ENCODE measurements around the gene MTO1. TPM values are rescaled to one million over a fixed set of nuclear protein-coding genes. Genes with fewer than 3 reads are reported as not detected.

The MTO1 gene
- total RNA-seq, 2 experiments from 2014 or later, result 63.8 to 72.5 TPM

DNA sequence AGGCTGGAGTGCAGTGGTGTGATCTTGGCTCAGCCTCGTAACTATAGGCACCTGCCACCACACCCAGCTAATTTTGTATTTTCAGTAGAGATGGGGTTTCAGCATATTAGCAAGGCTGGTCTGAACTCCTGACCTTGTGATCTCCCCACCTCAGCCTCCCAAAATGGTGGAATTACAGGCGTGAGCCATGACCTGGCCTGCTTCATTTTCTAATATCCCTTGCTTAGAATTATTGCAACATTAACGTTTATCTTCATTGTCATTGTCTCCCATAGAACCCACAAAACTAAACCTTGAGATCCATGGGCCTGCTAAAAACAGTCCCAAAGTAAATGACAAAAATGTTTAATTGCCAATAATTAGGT is 53.2 kb downstream of the MTO1 start:
- H3K4me1 ChIP-seq (ENCODE audit: insufficient read depth, low read length, poor library complexity, severe bottlenecking), result peaks cover 35% of the 10 kb centered on the region
- H3K4me3 ChIP-seq (ENCODE audit: low read depth, low read length, poor library complexity, severe bottlenecking), result no peak overlapping the region
- H3K36me3 ChIP-seq (ENCODE audit: insufficient read depth, low read length), result peaks cover 69% of the 10 kb centered on the region
- H4K20me1 ChIP-seq (ENCODE audit: insufficient read depth, low read length), result peaks cover 23% of the 10 kb centered on the region
- H3K9me3 ChIP-seq (ENCODE audit: low read length), result no peaks in the 10 kb centered on the region
- H3K79me2 ChIP-seq (ENCODE audit: insufficient read depth, low read depth, low read length), result peaks cover 21% of the 10 kb centered on the region; the same call in 1 of the 2 replicates
- CTCF ChIA-PET (ENCODE audit: unreplicated experiment), result no interaction called here
- POLR2A ChIA-PET, result interaction anchor here (0.7 to 1.6 kb wide), 3 partner anchors 14 to 86 kb away, joined by 3 to 5 read pairs (median 4); no protein-coding TSS in a partner anchor
- no peaks in the 10 kb centered on the region for H3K9me2 ChIP-seq (ENCODE audit: insufficient read depth, low read length)
- H3K4me2 ChIP-seq (ENCODE audit: low read length), result peak overlapping the region; percentile 77
- peak overlapping the region; percentile 64 for H3K27ac ChIP-seq (ENCODE audit: low read depth, low read length, poor library complexity, severe bottlenecking)
- intact Hi-C loops (cut with micrococcal nuclease; ENCODE audit: unreplicated experiment), result loop anchor here (2.0 kb wide), 1 partner anchor 96 kb away; no protein-coding TSS in a partner anchor
- DNase-seq (ENCODE audit: low spot score), result no peak
- no TSS peak for BruUV-seq (replicated peaks)
- TF ChIP-seq EZH2phosphoT487 (IDR thresholded peaks at IDR 0.05; ENCODE audit: borderline replicate concordance, low read depth, low read length), result no peak
- TF ChIP-seq, protein P1, sequence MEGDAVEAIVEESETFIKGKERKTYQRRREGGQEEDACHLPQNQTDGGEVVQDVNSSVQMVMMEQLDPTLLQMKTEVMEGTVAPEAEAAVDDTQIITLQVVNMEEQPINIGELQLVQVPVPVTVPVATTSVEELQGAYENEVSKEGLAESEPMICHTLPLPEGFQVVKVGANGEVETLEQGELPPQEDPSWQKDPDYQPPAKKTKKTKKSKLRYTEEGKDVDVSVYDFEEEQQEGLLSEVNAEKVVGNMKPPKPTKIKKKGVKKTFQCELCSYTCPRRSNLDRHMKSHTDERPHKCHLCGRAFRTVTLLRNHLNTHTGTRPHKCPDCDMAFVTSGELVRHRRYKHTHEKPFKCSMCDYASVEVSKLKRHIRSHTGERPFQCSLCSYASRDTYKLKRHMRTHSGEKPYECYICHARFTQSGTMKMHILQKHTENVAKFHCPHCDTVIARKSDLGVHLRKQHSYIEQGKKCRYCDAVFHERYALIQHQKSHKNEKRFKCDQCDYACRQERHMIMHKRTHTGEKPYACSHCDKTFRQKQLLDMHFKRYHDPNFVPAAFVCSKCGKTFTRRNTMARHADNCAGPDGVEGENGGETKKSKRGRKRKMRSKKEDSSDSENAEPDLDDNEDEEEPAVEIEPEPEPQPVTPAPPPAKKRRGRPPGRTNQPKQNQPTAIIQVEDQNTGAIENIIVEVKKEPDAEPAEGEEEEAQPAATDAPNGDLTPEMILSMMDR (conservative IDR thresholded peaks at IDR 0.05; ENCODE audit: low read length), result no peak
- no peak overlapping the region for H2AFZ ChIP-seq (ENCODE audit: low read length)

DNA sequence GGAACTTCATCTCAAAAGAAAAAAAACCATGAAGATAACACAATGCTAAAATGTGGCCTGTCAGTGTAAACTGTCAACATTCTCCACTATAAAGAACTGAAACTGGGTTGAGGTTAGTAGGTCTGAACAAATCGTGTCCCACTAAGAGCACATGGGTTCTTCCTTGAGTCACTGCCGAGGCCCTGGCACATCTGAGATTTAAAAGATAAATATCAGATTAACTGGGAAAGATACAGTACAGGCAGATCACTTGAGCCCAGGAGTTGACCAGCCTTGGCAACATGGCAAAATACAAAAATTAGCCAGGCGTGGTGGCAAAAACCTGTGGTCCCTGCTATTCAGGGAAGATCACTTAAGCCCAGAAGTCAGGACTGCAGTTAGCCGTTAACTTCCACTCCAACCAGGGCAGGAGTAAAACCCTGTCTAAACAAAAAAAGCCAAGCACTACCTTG is 53.7 kb downstream of the MTO1 start:
- peak overlapping the region; percentile 77 for H3K4me2 ChIP-seq (ENCODE audit: low read length)
- TF ChIP-seq, protein P1 (conservative IDR thresholded peaks at IDR 0.05; ENCODE audit: low read length), result no peak
- TF ChIP-seq EZH2phosphoT487 (IDR thresholded peaks at IDR 0.05; ENCODE audit: borderline replicate concordance, low read depth, low read length), result no peak
- CTCF ChIA-PET (ENCODE audit: unreplicated experiment), result no interaction called here

More for the DNA sequence above, 53.7 kb downstream of the MTO1 start:
- H3K27ac ChIP-seq (ENCODE audit: low read depth, low read length, poor library complexity, severe bottlenecking), result peak overlapping the region; percentile 64
- POLR2A ChIA-PET, result interaction anchor here (0.6 to 1.6 kb wide), 3 partner anchors 14 to 147 kb away, joined by 4 to 5 read pairs (median 5); no protein-coding TSS in a partner anchor
- H3K9me2 ChIP-seq (ENCODE audit: insufficient read depth, low read length), result no peaks in the 10 kb centered on the region
- H3K36me3 ChIP-seq (ENCODE audit: insufficient read depth, low read length), result peaks cover 74% of the 10 kb centered on the region
- H3K79me2 ChIP-seq (ENCODE audit: insufficient read depth, low read depth, low read length), result peaks cover 26% of the 10 kb centered on the region; the same call in 1 of the 2 replicates
- intact Hi-C loops (cut with micrococcal nuclease; ENCODE audit: unreplicated experiment), result loop anchor here (2.0 kb wide), 1 partner anchor 96 kb away; no protein-coding TSS in a partner anchor
- no peaks in the 10 kb centered on the region for H3K9me3 ChIP-seq (ENCODE audit: low read length)
- H3K4me3 ChIP-seq (ENCODE audit: low read depth, low read length, poor library complexity, severe bottlenecking), result peak overlapping the region; percentile 58
- no peak overlapping the region for H2AFZ ChIP-seq (ENCODE audit: low read length)
- BruUV-seq (replicated peaks), result no TSS peak
- peaks cover 27% of the 10 kb centered on the region for H4K20me1 ChIP-seq (ENCODE audit: insufficient read depth, low read length)
- peaks cover 35% of the 10 kb centered on the region for H3K4me1 ChIP-seq (ENCODE audit: insufficient read depth, low read length, poor library complexity, severe bottlenecking)
- DNase-seq (ENCODE audit: low spot score), result peak; percentile 33
